Ecto neural progenitor cell (in vitro differentiated cells): ENCODE data around the gene HLCS.

Experiments used
- DNase-seq: peaks from one replicate; pipeline ENCODE4 v3.0.0-alpha.2; 2018; ENCODE audit warnings: low spot score

HLCS gene

GRCh38 chr21:36721817-36722216 lies 244.7 kb downstream of the HLCS start:
- DNase-seq = no peak

GRCh38 chr21:36719614-36720013 lies 246.9 kb downstream of the HLCS start:
- no peak for DNase-seq

- DNase-seq = no peak
Observed at GRCh38 chr21:36718951-36719501, 247.4 kb downstream of the HLCS start.

- no peak for DNase-seq
Observed at GRCh38 chr21:36717976-36718375, 248.5 kb downstream of the HLCS start.

- no peak for DNase-seq
Observed at GRCh38 chr21:36716836-36717235, 249.6 kb downstream of the HLCS start.

- DNase-seq = no peak
Observed at GRCh38 chr21:36716387-36716786, 250.1 kb downstream of the HLCS start.

- DNase-seq = no peak
Observed at GRCh38 chr21:36713746-36714145, 252.7 kb downstream of the HLCS start.

GRCh38 chr21:36710729-36711048 lies 255.8 kb downstream of the HLCS start:
- peak; percentile 62 for DNase-seq

- peak; percentile 46 for DNase-seq
Observed at GRCh38 chr21:36709868-36710728, 256.4 kb downstream of the HLCS start.

GRCh38 chr21:36709030-36709867 lies 257.2 kb downstream of the HLCS start:
- DNase-seq = peak; percentile 61

- DNase-seq = peak; percentile 60
Observed at GRCh38 chr21:36708286-36709029, 258.0 kb downstream of the HLCS start.

GRCh38 chr21:36707763-36708285 lies 258.6 kb downstream of the HLCS start:
- DNase-seq = peak; percentile 62

GRCh38 chr21:36706951-36707762 lies 259.3 kb downstream of the HLCS start:
- peak; percentile 72 for DNase-seq

GRCh38 chr21:36706482-36706852 lies 260.0 kb downstream of the HLCS start:
- no peak for DNase-seq

GRCh38 chr21:36705679-36706481 lies 260.6 kb downstream of the HLCS start:
- DNase-seq = peak; percentile 63

GRCh38 chr21:36704958-36705678 lies 261.4 kb downstream of the HLCS start:
- no peak for DNase-seq

GRCh38 chr21:36704281-36704957 lies 262.1 kb downstream of the HLCS start:
- peak; percentile 60 for DNase-seq

GRCh38 chr21:36703626-36704280 lies 262.7 kb downstream of the HLCS start:
- peak; percentile 46 for DNase-seq
